ENCODE results near the gene IL16. TPM values are rescaled to one million over a fixed set of nuclear protein-coding genes. Genes with fewer than 3 reads are reported as not detected.

IL16 gene
- total RNA-seq, 1 experiment from 2014 or later, result 0.81 TPM

DNA sequence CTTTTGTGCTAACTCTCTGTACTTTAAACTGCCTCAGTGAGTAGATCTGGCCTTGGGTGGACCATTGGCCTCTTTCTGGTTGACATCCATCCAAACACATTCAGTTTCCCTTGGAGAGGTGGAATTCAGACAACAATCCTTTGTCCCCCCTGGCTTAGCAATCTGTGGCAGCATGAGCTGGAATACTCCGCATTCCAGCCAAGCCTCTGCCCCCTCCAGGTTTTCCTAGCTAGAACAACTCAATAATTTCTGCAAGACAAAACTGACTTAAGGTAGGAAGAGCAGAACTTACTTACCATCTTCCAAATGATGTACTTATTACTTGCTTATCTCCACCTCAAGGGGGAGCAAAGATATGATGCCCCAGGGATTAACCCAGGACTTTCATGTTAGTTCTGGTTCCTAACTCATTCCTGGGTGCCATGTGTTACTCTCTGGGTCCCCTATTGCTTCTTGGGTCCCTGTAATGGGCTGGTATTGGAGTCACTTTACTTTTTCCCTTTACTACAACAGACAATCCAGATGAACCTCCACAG lies 21.8 kb upstream of the IL16 start:
- Histone ChIP-seq H3K9ac (ENCODE audit: low read length) (no peak overlapping the region), H4K20me1 (ENCODE audit: insufficient read depth) (no peaks in the 10 kb centered on the region), H3K9me2 (ENCODE audit: insufficient read depth) (no peaks in the 10 kb centered on the region), H3K27ac (ENCODE audit: low read depth, low read length) (no peak overlapping the region), H3K36me3 (ENCODE audit: control insufficient read depth in 1 of 2, insufficient read depth in 2 of 2, low read length in 2 of 2) (no peaks in the 10 kb centered on the region), H3K4me3 (replicated peaks in 1 of 2; ENCODE audit: low read depth in 1 of 2, low read length in 2 of 2) (no peak overlapping the region), H3K79me2 (ENCODE audit: insufficient read depth, low read length) (no peaks in the 10 kb centered on the region), H3K4me2 (ENCODE audit: low read length) (no peak overlapping the region), H2AFZ (ENCODE audit: low read depth, low read length, poor library complexity, severe bottlenecking) (no peak overlapping the region), H3K9me3 (ENCODE audit: control insufficient read depth in 1 of 2, insufficient read depth in 1 of 2, low read depth in 1 of 2, low read length in 2 of 2) (no peaks in the 10 kb centered on the region), H3K27me3 (ENCODE audit: insufficient read depth, low read length) (peaks cover 35% of the 10 kb centered on the region), H3K4me1 (ENCODE audit: control insufficient read depth in 1 of 2, insufficient read depth in 2 of 2, low read length in 2 of 2) (no peaks in the 10 kb centered on the region)
- ChIA-PET RAD21 (ENCODE audit: low non-redundant PET in 1 of 2, low total read pairs in 2 of 2, uncharacterized antibody in 2 of 2, unreplicated experiment in 2 of 2) (no interaction called here), CTCF (no interaction called here), POLR2A (no interaction called here)
- TF ChIP-seq RAD21 (IDR thresholded peaks at IDR 0.05; ENCODE audit: low read depth), result no peak
- TF ChIP-seq, protein P1, sequence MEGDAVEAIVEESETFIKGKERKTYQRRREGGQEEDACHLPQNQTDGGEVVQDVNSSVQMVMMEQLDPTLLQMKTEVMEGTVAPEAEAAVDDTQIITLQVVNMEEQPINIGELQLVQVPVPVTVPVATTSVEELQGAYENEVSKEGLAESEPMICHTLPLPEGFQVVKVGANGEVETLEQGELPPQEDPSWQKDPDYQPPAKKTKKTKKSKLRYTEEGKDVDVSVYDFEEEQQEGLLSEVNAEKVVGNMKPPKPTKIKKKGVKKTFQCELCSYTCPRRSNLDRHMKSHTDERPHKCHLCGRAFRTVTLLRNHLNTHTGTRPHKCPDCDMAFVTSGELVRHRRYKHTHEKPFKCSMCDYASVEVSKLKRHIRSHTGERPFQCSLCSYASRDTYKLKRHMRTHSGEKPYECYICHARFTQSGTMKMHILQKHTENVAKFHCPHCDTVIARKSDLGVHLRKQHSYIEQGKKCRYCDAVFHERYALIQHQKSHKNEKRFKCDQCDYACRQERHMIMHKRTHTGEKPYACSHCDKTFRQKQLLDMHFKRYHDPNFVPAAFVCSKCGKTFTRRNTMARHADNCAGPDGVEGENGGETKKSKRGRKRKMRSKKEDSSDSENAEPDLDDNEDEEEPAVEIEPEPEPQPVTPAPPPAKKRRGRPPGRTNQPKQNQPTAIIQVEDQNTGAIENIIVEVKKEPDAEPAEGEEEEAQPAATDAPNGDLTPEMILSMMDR (IDR thresholded peaks at IDR 0.05 in 2 of 3, conservative IDR thresholded peaks at IDR 0.05 in 1 of 3; ENCODE audit: borderline replicate concordance in 1 of 3, insufficient read depth in 1 of 3, low read depth in 2 of 3, low read length in 2 of 3), result 0 out of 6 replicates have a peak, but pooled peaks of 1 of the 3 experiments have one; percentile 29
- no TSS peak for BruUV-seq (replicated peaks)
- ATAC-seq, result no peak
- intact Hi-C loops (cut with micrococcal nuclease), result no loop called here
- no peak for DNase-seq (ENCODE audit: low read depth, low spot score)

DNA sequence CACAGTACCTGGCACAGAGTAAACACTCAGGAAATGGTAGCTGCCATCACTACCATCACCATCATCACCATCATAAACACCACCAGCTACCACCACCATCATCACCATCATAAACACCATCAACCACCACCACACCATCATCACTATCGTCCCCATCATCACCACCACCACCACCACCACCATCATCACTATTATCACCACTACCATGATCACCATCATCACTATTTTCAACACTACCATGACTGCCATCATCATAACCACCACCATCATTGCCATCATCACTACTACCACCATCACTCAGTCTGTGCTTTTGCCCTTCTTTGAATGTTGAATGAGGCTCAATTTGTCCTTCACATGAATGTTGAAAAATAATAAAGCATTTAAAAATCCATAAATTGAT lies 21.2 kb upstream of the IL16 start:
- H3K79me2 ChIP-seq (ENCODE audit: insufficient read depth, low read length), result no peaks in the 10 kb centered on the region
- DNase-seq (ENCODE audit: low read depth, low spot score) (no peak), ATAC-seq (no peak)
- no peaks in the 10 kb centered on the region for H4K20me1 ChIP-seq (ENCODE audit: insufficient read depth)
- POLR2A ChIA-PET, result no interaction called here
- no peak overlapping the region for H3K4me3 ChIP-seq (replicated peaks in 1 of 2; ENCODE audit: low read depth in 1 of 2, low read length in 2 of 2)
- H3K27me3 ChIP-seq (ENCODE audit: insufficient read depth, low read length), result peaks cover 31% of the 10 kb centered on the region
- no peaks in the 10 kb centered on the region for H3K9me3 ChIP-seq (ENCODE audit: control insufficient read depth in 1 of 2, insufficient read depth in 1 of 2, low read depth in 1 of 2, low read length in 2 of 2)
- no peak overlapping the region for H3K4me2 ChIP-seq (ENCODE audit: low read length)
- H2AFZ ChIP-seq (ENCODE audit: low read depth, low read length, poor library complexity, severe bottlenecking), result no peak overlapping the region
- H3K9me2 ChIP-seq (ENCODE audit: insufficient read depth), result no peaks in the 10 kb centered on the region
- intact Hi-C loops (cut with micrococcal nuclease), result no loop called here
- RAD21 ChIA-PET (ENCODE audit: low non-redundant PET in 1 of 2, low total read pairs in 2 of 2, uncharacterized antibody in 2 of 2, unreplicated experiment in 2 of 2), result no interaction called here
- CTCF ChIA-PET, result no interaction called here
- no peaks in the 10 kb centered on the region for H3K4me1 ChIP-seq (ENCODE audit: control insufficient read depth in 1 of 2, insufficient read depth in 2 of 2, low read length in 2 of 2)
- TF ChIP-seq SP1 (IDR thresholded peaks at IDR 0.05; ENCODE audit: low read depth) (no peak), EGR1 (IDR thresholded peaks at IDR 0.05; ENCODE audit: low read depth) (no peak), POLR2A (IDR thresholded peaks at IDR 0.05; ENCODE audit: borderline replicate concordance, extremely low read depth, insufficient read depth, insufficient read length) (no peak), EZH2phosphoT487 (IDR thresholded peaks at IDR 0.05; ENCODE audit: borderline replicate concordance) (no peak), POLR2AphosphoS5 (IDR thresholded peaks at IDR 0.05; ENCODE audit: low read depth, low read length) (no peak), YY1 (IDR thresholded peaks at IDR 0.05; ENCODE audit: extremely low read depth, insufficient replicate concordance, low read depth, low read length) (no peak)
- TF ChIP-seq, protein P2, sequence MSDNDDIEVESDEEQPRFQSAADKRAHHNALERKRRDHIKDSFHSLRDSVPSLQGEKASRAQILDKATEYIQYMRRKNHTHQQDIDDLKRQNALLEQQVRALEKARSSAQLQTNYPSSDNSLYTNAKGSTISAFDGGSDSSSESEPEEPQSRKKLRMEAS (IDR thresholded peaks at IDR 0.05), result no peak
- TF ChIP-seq, protein P3, sequence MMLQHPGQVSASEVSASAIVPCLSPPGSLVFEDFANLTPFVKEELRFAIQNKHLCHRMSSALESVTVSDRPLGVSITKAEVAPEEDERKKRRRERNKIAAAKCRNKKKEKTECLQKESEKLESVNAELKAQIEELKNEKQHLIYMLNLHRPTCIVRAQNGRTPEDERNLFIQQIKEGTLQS (IDR thresholded peaks at IDR 0.05), result no peak
- TF ChIP-seq, protein P4, sequence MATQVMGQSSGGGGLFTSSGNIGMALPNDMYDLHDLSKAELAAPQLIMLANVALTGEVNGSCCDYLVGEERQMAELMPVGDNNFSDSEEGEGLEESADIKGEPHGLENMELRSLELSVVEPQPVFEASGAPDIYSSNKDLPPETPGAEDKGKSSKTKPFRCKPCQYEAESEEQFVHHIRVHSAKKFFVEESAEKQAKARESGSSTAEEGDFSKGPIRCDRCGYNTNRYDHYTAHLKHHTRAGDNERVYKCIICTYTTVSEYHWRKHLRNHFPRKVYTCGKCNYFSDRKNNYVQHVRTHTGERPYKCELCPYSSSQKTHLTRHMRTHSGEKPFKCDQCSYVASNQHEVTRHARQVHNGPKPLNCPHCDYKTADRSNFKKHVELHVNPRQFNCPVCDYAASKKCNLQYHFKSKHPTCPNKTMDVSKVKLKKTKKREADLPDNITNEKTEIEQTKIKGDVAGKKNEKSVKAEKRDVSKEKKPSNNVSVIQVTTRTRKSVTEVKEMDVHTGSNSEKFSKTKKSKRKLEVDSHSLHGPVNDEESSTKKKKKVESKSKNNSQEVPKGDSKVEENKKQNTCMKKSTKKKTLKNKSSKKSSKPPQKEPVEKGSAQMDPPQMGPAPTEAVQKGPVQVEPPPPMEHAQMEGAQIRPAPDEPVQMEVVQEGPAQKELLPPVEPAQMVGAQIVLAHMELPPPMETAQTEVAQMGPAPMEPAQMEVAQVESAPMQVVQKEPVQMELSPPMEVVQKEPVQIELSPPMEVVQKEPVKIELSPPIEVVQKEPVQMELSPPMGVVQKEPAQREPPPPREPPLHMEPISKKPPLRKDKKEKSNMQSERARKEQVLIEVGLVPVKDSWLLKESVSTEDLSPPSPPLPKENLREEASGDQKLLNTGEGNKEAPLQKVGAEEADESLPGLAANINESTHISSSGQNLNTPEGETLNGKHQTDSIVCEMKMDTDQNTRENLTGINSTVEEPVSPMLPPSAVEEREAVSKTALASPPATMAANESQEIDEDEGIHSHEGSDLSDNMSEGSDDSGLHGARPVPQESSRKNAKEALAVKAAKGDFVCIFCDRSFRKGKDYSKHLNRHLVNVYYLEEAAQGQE (IDR thresholded peaks at IDR 0.05; ENCODE audit: low read depth), result no peak
- TF ChIP-seq, protein P1 (IDR thresholded peaks at IDR 0.05 in 2 of 3, conservative IDR thresholded peaks at IDR 0.05 in 1 of 3; ENCODE audit: borderline replicate concordance in 1 of 3, insufficient read depth in 1 of 3, low read depth in 2 of 3, low read length in 2 of 3), result no peak
- no peak overlapping the region for H3K9ac ChIP-seq (ENCODE audit: low read length)
- no peak overlapping the region for H3K27ac ChIP-seq (ENCODE audit: low read depth, low read length)
- BruUV-seq (replicated peaks), result no TSS peak
- no peaks in the 10 kb centered on the region for H3K36me3 ChIP-seq (ENCODE audit: control insufficient read depth in 1 of 2, insufficient read depth in 2 of 2, low read length in 2 of 2)

Measured in HCT116 (cell line).